Activated effector memory CD4-positive, alpha-beta T cell treated with Interleukin-2 at 50 U/mL for 16 hours (primary cell): ENCODE data around the gene SLC35F1.

ENCODE experiments used
- DNase-seq: peaks from one replicate; pipeline ENCODE4 v3.0.0-alpha.2; 2020

SLC35F1 gene

DNA sequence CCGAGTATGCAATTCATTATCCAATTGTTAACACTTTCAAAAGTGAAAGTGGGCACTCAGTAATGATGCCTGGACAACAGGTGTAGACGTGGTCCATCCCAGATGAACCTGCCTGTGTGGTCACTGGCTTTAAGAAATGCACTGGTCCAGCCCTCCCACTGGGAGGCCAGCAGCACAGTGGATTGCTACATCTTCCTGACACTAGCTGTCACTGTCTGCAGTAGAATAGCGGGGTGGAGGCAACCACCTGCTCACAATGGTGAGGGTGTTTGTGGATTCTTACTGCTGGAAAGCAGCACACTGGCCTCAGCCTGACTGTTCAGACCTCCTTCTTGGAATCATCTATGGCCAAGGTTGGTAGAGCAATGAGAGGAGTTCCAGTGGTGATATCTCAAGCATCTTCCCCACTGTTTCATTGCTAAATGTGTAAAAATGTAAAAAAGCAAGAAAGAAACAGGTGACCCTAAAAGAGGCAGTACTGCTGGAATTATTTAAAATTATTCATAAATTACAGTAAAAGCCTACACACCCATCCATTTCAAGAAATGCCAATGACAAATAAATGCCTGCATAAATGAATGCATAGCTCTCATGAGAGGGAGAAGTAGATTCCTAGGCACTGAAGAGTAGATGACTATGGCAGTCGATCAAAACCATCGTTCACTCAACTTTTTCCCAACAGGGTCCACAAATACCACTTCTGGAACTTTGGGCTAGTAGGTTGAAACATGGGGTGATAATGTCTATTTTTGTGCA, 413.0 kb downstream of the SLC35F1 start:
- DNase-seq = no peak

DNA sequence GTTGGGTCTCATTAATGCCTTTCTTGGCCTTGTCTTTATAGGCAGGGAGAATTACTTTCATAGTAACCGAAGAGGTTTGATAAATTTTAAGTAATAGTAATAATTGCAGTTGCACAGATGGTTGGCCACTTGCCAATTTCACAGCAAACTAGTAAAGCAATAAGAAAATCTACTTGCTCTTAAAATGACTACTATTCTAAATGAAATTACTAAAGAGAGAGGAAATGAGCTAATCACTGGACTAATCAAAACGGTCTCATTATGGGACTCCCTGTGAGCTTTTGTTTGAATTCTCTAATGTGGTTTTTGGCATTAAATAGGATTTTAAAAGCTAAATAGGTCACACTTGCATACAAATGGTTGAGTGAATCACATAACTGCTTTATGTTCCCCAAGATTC, 413.6 kb downstream of the SLC35F1 start:
- no peak for DNase-seq

DNA sequence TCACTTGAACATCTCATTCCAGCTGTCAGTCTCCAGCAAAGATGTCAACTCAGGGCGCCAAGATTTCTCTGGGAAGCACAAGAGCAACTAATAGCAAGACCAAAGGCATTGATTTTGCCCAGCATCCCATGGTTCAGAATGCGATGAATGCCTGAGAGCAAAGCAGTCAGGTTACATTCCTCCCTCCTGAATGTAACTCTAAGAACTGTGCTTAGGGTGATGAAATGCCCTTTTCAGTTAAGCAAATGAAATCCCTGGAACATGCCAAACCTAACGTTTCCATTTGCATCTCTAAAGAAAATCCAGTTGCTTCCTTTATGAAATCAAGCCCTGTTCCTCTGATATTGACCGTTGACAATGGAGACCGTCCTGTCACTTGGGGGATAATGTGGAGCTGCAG, 417.1 kb downstream of the SLC35F1 start:
- no peak for DNase-seq

DNA sequence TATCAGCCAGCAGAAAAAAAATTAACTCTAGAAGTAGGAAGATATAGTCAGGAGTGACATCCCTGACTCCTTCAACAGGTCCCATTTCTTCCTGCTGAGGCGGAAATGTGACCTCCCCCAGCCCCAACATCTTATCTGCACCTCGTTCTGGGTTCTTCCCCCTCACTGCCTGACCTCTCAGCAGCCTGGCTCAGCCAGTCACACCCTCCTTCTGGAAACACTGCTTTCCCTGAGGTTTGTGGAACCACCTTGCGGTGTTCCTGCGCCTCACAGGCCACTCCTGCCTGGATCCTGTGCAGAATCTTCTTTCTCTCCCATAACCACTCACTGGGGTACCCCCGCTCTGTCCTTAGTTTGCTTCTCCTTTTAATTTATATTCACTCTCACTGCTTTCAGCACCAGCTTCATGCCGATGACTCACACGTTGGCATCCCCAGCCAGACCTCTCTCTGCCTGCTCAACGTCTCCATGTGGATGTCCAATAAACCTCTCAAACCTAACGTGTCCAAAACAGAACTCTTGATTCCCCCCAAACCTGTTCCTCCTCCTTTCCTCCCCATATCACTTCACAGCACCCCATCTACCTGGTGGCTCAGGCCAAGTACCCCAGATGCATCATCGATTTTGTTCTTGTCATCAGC, 418.3 kb downstream of the SLC35F1 start:
- DNase-seq = no peak

DNA sequence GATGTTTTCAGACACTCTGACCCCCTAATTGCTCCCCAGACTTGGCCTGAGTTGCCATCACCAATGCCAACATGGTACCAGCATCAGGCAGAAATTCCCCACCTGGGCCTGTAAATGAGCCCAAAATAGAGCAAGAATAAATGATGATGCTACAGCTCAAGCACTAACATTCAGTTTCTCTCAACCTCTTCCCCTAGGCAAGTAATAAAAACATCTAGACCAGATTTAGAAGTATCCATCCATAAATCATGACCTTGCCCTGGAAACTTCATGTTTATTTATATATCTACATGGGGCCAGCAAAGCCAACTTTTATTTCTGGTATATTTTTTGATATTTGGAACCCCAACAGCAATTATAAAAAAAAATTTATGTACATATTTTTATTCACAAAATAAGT, 419.6 kb downstream of the SLC35F1 start:
- no peak for DNase-seq

DNA sequence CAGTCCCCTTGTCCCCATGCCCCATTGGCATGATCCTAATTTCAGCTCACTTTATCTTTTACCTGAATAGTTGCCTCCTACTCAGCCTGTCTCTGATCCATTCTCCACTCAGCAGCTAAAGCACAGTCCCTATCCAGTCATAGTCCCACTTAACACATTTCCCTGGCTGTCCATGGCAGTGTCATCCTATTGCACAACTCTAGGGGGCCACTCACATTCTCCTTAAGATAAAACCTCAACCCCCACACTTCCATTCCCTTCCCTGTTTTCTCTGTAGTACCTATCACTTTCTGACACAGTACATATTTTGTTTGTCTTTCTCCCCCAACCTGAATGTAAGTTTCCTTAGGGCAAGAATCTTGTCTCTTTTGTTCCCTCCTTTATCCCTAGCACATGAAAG, 420.2 kb downstream of the SLC35F1 start:
- DNase-seq = no peak

DNA sequence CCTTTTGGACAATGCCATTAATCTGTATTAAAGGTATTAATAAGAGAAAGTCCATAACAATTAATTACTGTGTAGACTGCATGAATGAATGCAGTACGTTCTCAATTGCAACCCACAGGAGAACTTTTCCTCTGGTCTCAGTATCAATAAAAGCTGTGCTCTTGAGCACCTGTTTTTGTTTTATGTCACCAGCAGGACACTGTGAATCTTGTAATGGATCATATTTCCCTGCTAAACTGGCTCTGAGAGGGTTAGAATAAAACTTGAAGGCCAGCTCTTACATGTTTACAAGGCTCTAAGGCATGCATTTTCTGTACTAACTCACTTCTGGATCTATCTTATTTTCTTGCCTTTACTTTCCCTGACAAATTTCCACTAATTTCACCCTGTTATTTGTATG, 426.7 kb downstream of the SLC35F1 start:
- DNase-seq = no peak

DNA sequence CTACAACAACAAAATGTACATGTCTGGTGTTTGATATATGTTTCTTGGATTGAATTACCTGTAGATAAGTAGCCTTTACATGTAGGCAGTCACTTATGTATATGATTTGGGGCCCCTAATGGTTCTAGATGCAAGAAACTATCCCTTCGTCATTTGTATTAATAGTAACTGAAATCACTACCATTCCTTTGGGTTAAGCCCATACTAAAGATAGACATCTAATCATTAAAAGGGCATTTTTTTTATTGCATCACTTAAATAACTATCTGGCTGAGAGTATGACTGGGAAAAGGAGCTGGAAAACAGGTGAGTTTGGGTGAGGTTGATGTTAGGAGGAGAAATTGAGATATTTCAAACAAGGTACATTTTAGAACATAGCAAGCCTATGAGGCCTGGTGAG, 427.6 kb downstream of the SLC35F1 start:
- no peak for DNase-seq

DNA sequence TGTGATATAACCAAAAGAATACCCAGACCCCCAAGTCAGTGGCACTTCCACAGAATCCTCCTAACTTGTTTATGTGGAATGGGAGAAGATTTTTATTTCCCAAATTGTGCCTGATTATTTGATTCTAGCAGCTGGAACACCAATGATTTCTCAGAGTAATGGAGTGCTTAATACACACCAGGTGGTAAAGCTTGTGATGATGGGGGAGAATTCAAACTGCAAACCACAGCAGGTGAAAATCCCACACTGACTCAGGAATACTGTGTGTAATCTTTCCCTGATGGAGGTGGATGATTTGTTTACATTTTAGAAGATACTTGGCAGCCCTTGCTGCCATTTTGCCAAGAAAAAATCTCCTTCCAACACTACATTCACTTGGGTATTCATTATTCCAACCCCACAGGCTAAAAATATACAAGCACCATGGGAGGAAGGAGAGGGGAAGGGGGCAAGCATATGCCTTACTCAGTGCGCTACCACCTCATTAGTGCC, 428.3 kb downstream of the SLC35F1 start:
- DNase-seq = no peak

DNA sequence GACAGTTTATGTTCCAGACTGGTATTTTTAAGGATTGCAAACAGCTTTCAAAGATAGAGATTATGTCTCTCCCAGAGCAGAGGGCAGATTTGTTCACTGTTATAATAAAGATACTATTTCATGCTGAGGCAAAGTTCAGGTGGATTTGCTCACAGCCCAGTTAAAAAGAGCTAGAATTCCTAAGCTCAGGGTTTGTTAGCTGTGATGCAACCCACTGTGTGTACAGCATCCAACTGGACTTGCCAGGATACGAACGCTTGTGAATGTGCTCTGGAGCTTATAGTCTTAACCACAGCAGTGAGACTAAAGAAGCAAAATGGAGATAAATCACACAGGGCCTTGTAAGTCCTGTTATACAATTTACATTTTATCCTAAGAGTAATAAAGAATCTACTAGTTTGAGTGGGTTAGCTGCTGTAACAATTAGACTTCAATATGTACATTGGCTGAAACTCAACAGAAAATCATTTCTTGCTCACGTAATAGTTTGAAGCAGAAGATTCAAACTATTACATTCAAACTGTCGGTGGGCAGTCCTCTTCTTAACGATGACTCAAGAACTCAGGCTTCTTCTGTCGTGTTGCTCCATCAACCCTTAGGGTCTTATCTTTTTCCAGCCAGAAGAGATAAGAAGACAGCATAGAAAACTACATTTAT, 437.1 kb downstream of the SLC35F1 start:
- no peak for DNase-seq

DNA sequence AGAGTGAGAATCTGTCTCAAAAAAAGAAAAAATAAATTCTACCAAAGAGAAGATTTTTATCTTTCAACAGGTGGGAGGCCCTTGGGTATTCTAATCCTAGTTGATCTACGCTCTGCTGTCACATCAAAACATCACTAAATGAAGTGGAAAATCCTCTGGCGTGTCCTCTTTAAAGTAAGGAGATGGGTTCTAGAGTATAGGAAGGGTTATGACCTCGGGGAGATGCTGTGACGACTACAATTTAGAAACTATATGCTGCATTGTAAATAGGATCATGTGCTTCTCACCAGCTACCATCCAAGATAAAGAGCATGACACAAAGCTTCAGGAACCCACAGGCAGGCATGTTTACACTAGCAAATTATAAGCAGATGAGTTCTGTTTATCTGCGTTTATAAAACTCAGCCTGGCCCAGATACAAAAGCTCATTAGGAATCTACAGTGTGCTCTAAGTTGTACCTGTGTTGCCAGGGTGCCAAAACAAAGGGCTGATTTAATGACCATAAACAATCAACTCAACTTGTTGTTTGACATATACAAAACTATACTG, 443.9 kb downstream of the SLC35F1 start:
- DNase-seq = no peak

DNA sequence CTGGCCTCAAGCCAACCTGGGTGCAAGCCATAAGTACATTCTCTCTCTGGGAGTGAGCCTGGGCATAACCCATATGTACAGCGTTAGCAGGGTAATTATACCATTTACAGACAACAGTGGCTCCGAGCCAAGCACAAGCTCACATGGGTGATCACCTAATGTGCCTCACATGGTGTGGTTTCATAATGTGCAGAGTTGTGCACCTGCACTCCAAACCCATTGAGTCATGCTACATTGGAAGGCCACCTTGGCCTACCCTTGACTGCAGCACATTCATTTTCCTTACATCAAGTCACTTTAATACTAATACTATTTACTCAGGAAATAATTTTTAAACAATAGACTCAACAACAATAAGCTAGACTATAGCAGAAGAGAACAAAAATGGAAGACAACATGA, 446.5 kb downstream of the SLC35F1 start:
- DNase-seq = no peak

DNA sequence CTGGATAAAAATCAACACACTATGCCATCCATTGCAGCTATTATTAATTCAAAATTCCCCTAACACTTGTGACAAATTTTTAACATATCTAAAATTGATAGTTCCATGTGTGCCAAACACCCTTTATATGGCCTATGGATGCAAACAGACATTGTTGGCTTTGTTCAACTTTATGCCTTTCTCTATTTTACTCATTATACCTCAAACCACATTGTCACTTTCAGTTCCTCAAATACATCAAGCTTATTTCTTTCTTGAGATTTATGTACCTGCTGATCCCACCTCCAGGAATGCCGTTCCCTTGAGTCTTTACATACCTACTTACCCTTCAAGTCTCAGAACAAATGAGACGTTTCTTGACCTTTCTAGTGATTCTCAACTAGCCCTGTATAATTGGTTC, 447.6 kb downstream of the SLC35F1 start:
- no peak for DNase-seq

DNA sequence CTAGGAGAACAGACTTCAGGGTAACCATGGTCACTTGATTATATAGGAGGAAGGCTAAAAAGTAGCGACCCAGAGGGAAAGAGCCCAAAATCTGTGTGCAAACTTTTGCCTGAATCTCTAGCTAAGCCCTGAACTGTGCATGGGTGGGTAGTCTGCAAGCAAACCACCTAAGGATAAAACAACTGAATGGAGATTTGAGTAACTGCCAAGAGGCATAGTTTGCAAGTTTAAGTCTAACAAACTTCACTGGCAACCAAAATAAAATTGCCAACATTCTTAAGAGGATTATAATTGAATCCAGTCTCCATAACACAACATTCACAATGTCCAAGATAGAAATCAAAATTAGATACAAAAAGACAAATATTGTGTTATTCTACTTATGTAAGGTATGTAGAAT, 449.0 kb downstream of the SLC35F1 start:
- no peak for DNase-seq

DNA sequence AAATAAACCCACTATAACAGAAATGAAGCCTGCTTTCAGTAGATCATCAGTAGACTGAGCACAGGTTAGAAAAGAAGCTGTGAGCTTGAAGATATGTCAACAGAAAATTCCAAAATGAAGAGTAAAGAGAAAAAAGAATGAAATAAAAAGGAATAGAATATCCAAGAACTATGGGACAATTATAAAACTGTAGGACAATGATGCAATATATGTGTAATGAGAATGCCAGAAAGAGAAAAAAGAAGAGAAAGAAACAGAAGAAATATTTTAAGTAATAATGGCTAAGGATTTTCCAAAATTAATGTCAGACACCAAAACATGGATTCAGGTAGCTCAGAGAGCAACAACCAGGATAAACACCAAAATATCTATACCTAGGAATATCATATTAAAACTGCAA, 449.6 kb downstream of the SLC35F1 start:
- no peak for DNase-seq
